ENCODE results near the gene LDLRAD4.

DNA sequence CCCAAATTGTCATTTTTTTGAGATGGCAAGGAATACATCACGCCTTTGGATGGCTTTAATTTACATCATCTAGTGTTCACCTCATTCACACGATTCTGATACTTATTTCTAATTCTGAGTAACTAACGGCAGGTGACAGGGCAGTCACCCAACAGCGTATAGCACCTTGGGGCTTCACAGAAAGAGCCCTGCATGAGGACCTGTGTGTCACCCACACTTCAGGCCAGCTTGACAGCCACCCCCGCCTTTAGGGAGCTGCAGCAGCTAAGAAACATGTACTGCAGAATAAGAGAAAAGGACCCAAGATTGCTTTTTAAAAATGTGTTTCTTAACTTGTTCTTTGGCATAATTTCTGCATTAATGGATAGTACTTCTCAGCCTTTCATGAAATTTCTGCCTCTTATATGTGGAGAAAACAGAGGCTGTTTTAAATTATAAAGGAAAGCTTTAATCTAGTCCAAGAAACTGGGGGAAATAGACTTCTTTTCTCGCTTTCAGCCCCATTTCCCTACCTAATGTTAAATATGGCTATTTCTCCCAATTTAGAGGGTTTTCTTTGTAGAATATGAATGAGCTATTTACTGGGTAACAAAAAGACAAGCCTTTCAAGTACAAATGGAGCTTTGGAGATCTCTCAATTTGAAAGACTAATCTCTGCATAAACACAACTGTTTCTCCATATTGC lies 245.1 kb downstream of the LDLRAD4 start:
- TF ChIP-seq LEF1 (IDR thresholded peaks at IDR 0.05; ENCODE audit: borderline replicate concordance) (no peak), ELF4 (IDR thresholded peaks at IDR 0.05) (no peak), BHLHE40 (IDR thresholded peaks at IDR 0.05; ENCODE audit: borderline replicate concordance) (no peak), SP1 (IDR thresholded peaks at IDR 0.05) (no peak), FOXK2 (IDR thresholded peaks at IDR 0.05) (no peak), TARDBP (IDR thresholded peaks at IDR 0.05) (no peak), SUZ12 (IDR thresholded peaks at IDR 0.05) (no peak), ZNF384 (IDR thresholded peaks at IDR 0.05) (no peak), CTBP1 (IDR thresholded peaks at IDR 0.05; ENCODE audit: borderline replicate concordance) (no peak), FOXM1 (IDR thresholded peaks at IDR 0.05; ENCODE audit: borderline replicate concordance) (no peak), NFRKB (IDR thresholded peaks at IDR 0.05) (no peak)
- TF ChIP-seq, protein P1, sequence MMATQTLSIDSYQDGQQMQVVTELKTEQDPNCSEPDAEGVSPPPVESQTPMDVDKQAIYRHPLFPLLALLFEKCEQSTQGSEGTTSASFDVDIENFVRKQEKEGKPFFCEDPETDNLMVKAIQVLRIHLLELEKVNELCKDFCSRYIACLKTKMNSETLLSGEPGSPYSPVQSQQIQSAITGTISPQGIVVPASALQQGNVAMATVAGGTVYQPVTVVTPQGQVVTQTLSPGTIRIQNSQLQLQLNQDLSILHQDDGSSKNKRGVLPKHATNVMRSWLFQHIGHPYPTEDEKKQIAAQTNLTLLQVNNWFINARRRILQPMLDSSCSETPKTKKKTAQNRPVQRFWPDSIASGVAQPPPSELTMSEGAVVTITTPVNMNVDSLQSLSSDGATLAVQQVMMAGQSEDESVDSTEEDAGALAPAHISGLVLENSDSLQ (IDR thresholded peaks at IDR 0.05): no peak

Measured in HEK293T (cell line).